NCI-H1436 (cell line): ENCODE data around the gene FCGR2B.
"Not testable (repeated sequence)": the region's sequence is repeated elsewhere in the genome, so short reads cannot be mapped to it uniquely, and the experiment has no call there.

ENCODE experiments used
- DNase-seq: peaks from one replicate; lab custom pipeline; 2025; lab: John Stamatoyannopoulos, UW

FCGR2B gene

GRCh38 chr1:161706113-161706481 lies 43.2 kb downstream of the FCGR2B start:
- no peak for DNase-seq

- no peak for DNase-seq
These were observed 43.8 kb downstream of the FCGR2B start, which contains the start of gene FCRLA for GRCh38 chr1:161706482-161707347. Gene FCRLA, plus strand, starts transcription at chr1:161707229. Its CDS starts 36 bp downstream, at chr1:161707265.

GRCh38 chr1:161707503-161707902 lies 44.6 kb downstream of the FCGR2B start:
- no peak for DNase-seq

GRCh38 chr1:161709373-161709772 lies 46.4 kb downstream of the FCGR2B start:
- no peak for DNase-seq

- DNase-seq, result no peak
These were observed 47.6 kb downstream of the FCGR2B start for GRCh38 chr1:161710560-161710959.

GRCh38 chr1:161718559-161719324 lies 55.8 kb downstream of the FCGR2B start:
- no peak for DNase-seq

- no peak for DNase-seq
These were observed 56.3 kb downstream of the FCGR2B start for GRCh38 chr1:161719325-161719611.

GRCh38 chr1:161720422-161720821 lies 57.5 kb downstream of the FCGR2B start:
- DNase-seq, result no peak

- DNase-seq, result no peak
These were observed 58.2 kb downstream of the FCGR2B start, which contains the start of gene FCRLB for GRCh38 chr1:161720956-161721737. Gene FCRLB, plus strand, starts transcription at chr1:161721544. Its CDS starts 1,129 bp downstream, at chr1:161722673.

- DNase-seq, result no peak
These were observed 58.9 kb downstream of the FCGR2B start for GRCh38 chr1:161721738-161722343.

GRCh38 chr1:161722406-161722805 lies 59.5 kb downstream of the FCGR2B start:
- no peak for DNase-seq

- no peak for DNase-seq
These were observed 60.7 kb downstream of the FCGR2B start for GRCh38 chr1:161723459-161724141.

GRCh38 chr1:161725258-161725907 lies 62.4 kb downstream of the FCGR2B start:
- DNase-seq, result not testable (repeated sequence)

- no peak for DNase-seq
These were observed 63.0 kb downstream of the FCGR2B start for GRCh38 chr1:161725908-161726472.

GRCh38 chr1:161726473-161727255 lies 63.7 kb downstream of the FCGR2B start:
- DNase-seq, result peak; percentile 18

GRCh38 chr1:161727256-161727924 lies 64.4 kb downstream of the FCGR2B start:
- DNase-seq, result no peak
